ENCODE results near the gene RASGRF2.

DNA sequence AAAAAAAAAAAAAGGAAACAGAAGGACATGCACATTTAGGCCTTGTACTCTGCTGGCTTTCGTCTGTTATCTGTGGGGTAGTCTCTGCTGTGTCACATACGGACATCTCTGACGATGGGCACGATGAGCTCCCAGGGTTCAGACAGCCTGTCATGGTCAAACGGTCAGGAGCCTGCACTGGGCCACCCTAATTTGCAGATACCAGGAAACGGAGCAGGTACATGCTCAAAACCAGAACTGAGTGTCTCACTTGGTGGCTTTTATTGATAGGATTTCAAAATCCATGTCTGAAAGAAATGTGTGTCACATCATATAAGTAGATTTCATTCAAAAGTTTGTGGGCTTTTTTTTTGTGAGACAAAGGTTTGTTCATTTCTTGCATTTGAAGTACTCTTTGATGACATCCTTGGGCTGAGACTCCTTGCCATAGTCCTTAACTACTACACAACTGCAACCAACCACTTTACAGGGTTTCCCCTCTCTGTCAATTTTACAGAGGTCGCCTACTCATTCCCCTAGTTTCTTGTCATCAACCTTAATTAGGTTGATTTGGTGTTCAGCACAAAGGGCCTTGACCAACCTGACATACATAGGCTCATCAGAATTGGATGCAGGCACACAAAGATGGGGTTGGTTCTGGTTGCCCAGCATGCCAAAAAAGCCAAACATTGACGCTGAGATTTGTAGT lies 281.9 kb downstream of the RASGRF2 start:
- TF ChIP-seq ZFP36 (IDR thresholded peaks at IDR 0.05; ENCODE audit: borderline replicate concordance, low read depth, low read length, partially characterized antibody) (no peak), ZZZ3 (CRISPR knock-in tag; IDR thresholded peaks at IDR 0.05; ENCODE audit: borderline replicate concordance) (no peak), ZNF143 (CRISPR knock-in tag; IDR thresholded peaks at IDR 0.05) (no peak), CTCF (CRISPR knock-in tag; IDR thresholded peaks at IDR 0.05) (no peak), ZNF770 (CRISPR knock-in tag; IDR thresholded peaks at IDR 0.05) (no peak), ZKSCAN1 (IDR thresholded peaks at IDR 0.05; ENCODE audit: low read length) (no peak), ZNF569 (CRISPR knock-in tag; IDR thresholded peaks at IDR 0.05; ENCODE audit: borderline replicate concordance) (no peak), PPARG (CRISPR knock-in tag; conservative IDR thresholded peaks at IDR 0.05) (no peak), TERF1 (CRISPR knock-in tag; IDR thresholded peaks at IDR 0.05) (no peak), SALL2 (CRISPR knock-in tag; IDR thresholded peaks at IDR 0.05) (no peak), NPAS2 (CRISPR knock-in tag; IDR thresholded peaks at IDR 0.05; ENCODE audit: borderline replicate concordance) (no peak)
- TF ChIP-seq, protein P1, sequence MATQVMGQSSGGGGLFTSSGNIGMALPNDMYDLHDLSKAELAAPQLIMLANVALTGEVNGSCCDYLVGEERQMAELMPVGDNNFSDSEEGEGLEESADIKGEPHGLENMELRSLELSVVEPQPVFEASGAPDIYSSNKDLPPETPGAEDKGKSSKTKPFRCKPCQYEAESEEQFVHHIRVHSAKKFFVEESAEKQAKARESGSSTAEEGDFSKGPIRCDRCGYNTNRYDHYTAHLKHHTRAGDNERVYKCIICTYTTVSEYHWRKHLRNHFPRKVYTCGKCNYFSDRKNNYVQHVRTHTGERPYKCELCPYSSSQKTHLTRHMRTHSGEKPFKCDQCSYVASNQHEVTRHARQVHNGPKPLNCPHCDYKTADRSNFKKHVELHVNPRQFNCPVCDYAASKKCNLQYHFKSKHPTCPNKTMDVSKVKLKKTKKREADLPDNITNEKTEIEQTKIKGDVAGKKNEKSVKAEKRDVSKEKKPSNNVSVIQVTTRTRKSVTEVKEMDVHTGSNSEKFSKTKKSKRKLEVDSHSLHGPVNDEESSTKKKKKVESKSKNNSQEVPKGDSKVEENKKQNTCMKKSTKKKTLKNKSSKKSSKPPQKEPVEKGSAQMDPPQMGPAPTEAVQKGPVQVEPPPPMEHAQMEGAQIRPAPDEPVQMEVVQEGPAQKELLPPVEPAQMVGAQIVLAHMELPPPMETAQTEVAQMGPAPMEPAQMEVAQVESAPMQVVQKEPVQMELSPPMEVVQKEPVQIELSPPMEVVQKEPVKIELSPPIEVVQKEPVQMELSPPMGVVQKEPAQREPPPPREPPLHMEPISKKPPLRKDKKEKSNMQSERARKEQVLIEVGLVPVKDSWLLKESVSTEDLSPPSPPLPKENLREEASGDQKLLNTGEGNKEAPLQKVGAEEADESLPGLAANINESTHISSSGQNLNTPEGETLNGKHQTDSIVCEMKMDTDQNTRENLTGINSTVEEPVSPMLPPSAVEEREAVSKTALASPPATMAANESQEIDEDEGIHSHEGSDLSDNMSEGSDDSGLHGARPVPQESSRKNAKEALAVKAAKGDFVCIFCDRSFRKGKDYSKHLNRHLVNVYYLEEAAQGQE (IDR thresholded peaks at IDR 0.05; ENCODE audit: borderline replicate concordance in 1 of 2, low read depth in 1 of 2, low read length in 2 of 2): no peak
- TF ChIP-seq, protein P2, sequence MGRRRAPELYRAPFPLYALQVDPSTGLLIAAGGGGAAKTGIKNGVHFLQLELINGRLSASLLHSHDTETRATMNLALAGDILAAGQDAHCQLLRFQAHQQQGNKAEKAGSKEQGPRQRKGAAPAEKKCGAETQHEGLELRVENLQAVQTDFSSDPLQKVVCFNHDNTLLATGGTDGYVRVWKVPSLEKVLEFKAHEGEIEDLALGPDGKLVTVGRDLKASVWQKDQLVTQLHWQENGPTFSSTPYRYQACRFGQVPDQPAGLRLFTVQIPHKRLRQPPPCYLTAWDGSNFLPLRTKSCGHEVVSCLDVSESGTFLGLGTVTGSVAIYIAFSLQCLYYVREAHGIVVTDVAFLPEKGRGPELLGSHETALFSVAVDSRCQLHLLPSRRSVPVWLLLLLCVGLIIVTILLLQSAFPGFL (CRISPR knock-in tag; IDR thresholded peaks at IDR 0.05): no peak

All from HepG2 (cell line).